GM12878 (cell line): Measurements from ENCODE around the gene NOS1AP. TPM values are rescaled to one million over a fixed set of nuclear protein-coding genes. Genes with fewer than 3 reads are reported as not detected.

Experiments
- ATAC-seq: fragments of 200-7000 bp; cut with Tn5 transposase; 3 replicates; pipeline ENCODE4 v1.9.1; 2020; ENCODE audit warnings: mild to moderate bottlenecking, moderate library complexity
- BruUV-seq: library from RNA; stranded (reverse); fragments of 400-500 nt; replicated peaks from 2 replicates; lab custom pipeline; 2021; lab: Mats Ljungman, UMichigan
- CTCF ChIA-PET: fragments of 300-600 bp; sonication (Branson Sonifier 250); formaldehyde crosslinking; extraction: SDS; loops from one replicate; lab custom pipeline; 2021; ENCODE audit warnings: inconsistent platforms; lab: Yijun Ruan, JAX
- POLR2A ChIA-PET: fragments of 350-600 bp; formaldehyde crosslinking; extraction: SDS; loops from one replicate; lab custom pipeline; 2021; ENCODE audit warnings: inconsistent platforms; lab: Charles Lee
- RAD21 ChIA-PET: fragments of 300-600 bp; sonication (Branson Sonifier 250); formaldehyde crosslinking; loops from one replicate; lab custom pipeline; 2023; ENCODE audit warnings: antibody characterized with exemption; ENCODE audit not compliant: unreplicated experiment; lab: Charles Lee
- SMC1A ChIA-PET: fragments of 300-600 bp; sonication (Branson Sonifier 250); formaldehyde crosslinking; loops from one replicate; lab custom pipeline; 2023; ENCODE audit not compliant: unreplicated experiment, uncharacterized antibody; lab: Charles Lee
- DNase-seq: peaks from one replicate; pipeline ENCODE4 v3.0.0-alpha.2; 2011; ENCODE audit warnings: low read depth, low spot score
- FAIRE-seq: peaks from 3 replicates; lab custom pipeline; 2011; peaks lifted over from hg19 to GRCh38; lab: Jason Lieb, UNC
- H2AFZ ChIP-seq: 2 replicates; pipeline ENCODE4 v1.6.0; 2011; ENCODE audit warnings: low read depth, low read length, control low read depth; ENCODE audit not compliant: control insufficient read depth
- H3K27ac ChIP-seq: 2 replicates; pipeline ENCODE4 v1.5.1; 2011; ENCODE audit warnings: control low read depth; ENCODE audit not compliant: control insufficient read depth, insufficient read depth
- H3K27me3 ChIP-seq, 2 experiments: replicated peaks in 1 of 2; 2 replicates each; pipeline versions ENCODE4 v1.6.0 to v1.6.1; 2011; ENCODE audit warnings: low read length in 1 of 2; ENCODE audit not compliant: control insufficient read depth in 2 of 2, insufficient read depth in 2 of 2
- H3K36me3 ChIP-seq, 2 experiments: 2 replicates each; pipeline ENCODE4 v1.5.1; 2011; ENCODE audit warnings: low read length in 1 of 2; ENCODE audit not compliant: control insufficient read depth in 2 of 2, insufficient read depth in 2 of 2
- H3K4me1 ChIP-seq: 2 replicates; pipeline ENCODE4 v1.6.1; 2011; ENCODE audit warnings: mild to moderate bottlenecking, low read length, moderate library complexity, mixed read lengths; ENCODE audit not compliant: control insufficient read depth, insufficient read depth
- H3K4me2 ChIP-seq: 2 replicates; pipeline ENCODE4 v1.6.0; 2011; ENCODE audit warnings: control low read depth; ENCODE audit not compliant: control insufficient read depth, insufficient read depth
- H3K4me3 ChIP-seq: fragments of 200-600 bp; sonication (generic); 2 replicates; pipeline ENCODE4 v1.5.1; 2016
- H3K79me2 ChIP-seq: 2 replicates; pipeline ENCODE4 v1.6.0; 2011; ENCODE audit warnings: low read length; ENCODE audit not compliant: control insufficient read depth, insufficient read depth
- H3K9ac ChIP-seq: 2 replicates; pipeline ENCODE4 v1.8.0; 2011; ENCODE audit warnings: low read length, control low read depth, mixed read lengths; ENCODE audit not compliant: control insufficient read depth, insufficient read depth
- H3K9me3 ChIP-seq: replicated peaks from 3 replicates; pipeline ENCODE4 v1.5.1; 2011; ENCODE audit warnings: mild to moderate bottlenecking, low read length; ENCODE audit not compliant: control insufficient read depth, insufficient read depth
- H4K20me1 ChIP-seq: 2 replicates; pipeline ENCODE4 v1.6.0; 2011; ENCODE audit not compliant: control insufficient read depth, insufficient read depth
- BCL3 ChIP-seq: IDR thresholded peaks from 2 replicates; pipeline ENCODE4 v1.6.1; 2011; ENCODE audit warnings: borderline replicate concordance, low read depth, mild to moderate bottlenecking, moderate library complexity, low read length; ENCODE audit not compliant: insufficient read depth, poor library complexity, severe bottlenecking
- CBX3 ChIP-seq: fragments of 200-600 bp; sonication (generic); IDR thresholded peaks from 2 replicates; pipeline ENCODE4 v1.6.1; 2016; ENCODE audit warnings: low read depth, borderline replicate concordance
- GABPA ChIP-seq: IDR thresholded peaks from 2 replicates; pipeline ENCODE4 v1.6.1; 2014; ENCODE audit warnings: antibody characterized with exemption, low read depth, mild to moderate bottlenecking, inconsistent platforms
- HDAC6 ChIP-seq: fragments of 200-600 bp; sonication (generic); IDR thresholded peaks from one replicate; pipeline ENCODE4 v1.8.0; 2017; ENCODE audit warnings: antibody characterized with exemption; ENCODE audit not compliant: unreplicated experiment
- HDGF ChIP-seq: fragments of 450-650 bp; IDR thresholded peaks from 2 replicates; pipeline ENCODE4 v1.6.1; 2016; ENCODE audit warnings: antibody characterized with exemption
- NFIC ChIP-seq: IDR thresholded peaks from 2 replicates; pipeline ENCODE4 v1.6.1; 2012; ENCODE audit warnings: low read depth, mild to moderate bottlenecking, inconsistent platforms, low read length, moderate library complexity
- NFXL1 ChIP-seq: fragments of 450-650 bp; IDR thresholded peaks from 2 replicates; pipeline ENCODE4 v1.6.1; 2017; ENCODE audit warnings: antibody characterized with exemption, mild to moderate bottlenecking, borderline replicate concordance
- NR2C2 ChIP-seq: IDR thresholded peaks from 2 replicates; pipeline ENCODE4 v1.6.1; 2011; ENCODE audit warnings: borderline replicate concordance, low read depth; ENCODE audit not compliant: control insufficient read depth, insufficient read length
- PML ChIP-seq: IDR thresholded peaks from 2 replicates; pipeline ENCODE4 v1.6.1; 2012; ENCODE audit warnings: low read length, inconsistent platforms
- POLR2AphosphoS2 ChIP-seq: IDR thresholded peaks from 2 replicates; pipeline ENCODE4 v1.6.1; 2011; ENCODE audit warnings: low read depth, mild to moderate bottlenecking, low read length, improper control_type of control experiment, moderate library complexity
- YBX1 ChIP-seq: fragments of 450-650 bp; IDR thresholded peaks from 2 replicates; pipeline ENCODE4 v1.6.1; 2016; ENCODE audit warnings: antibody characterized with exemption
- ZZZ3 ChIP-seq: IDR thresholded peaks from 2 replicates; pipeline ENCODE4 v1.6.1; 2011; ENCODE audit warnings: low read depth; ENCODE audit not compliant: control insufficient read depth, insufficient read length
- WGBS: methylation state at CpG from one replicate; pipeline ENCODE4 v1.1.6; 2016; ENCODE audit warnings: low lambda C conversion rate; ENCODE audit not compliant: insufficient replicate concordance, insufficient coverage; ENCODE audit errors: missing lambda C conversion rate; 5-methylcytosine and 5-hydroxymethylcytosine counted together
- in situ Hi-C: fragments of 300-500 bp; cut with MboI; formaldehyde crosslinking; loops from 9 replicates; pipeline ENCODE4 v1.14.3; 2018; ENCODE audit warnings: mixed read lengths
- intact Hi-C: fragments of 100-400 bp; cut with micrococcal nuclease; formaldehyde crosslinking; loops from one replicate; pipeline ENCODE4 v1.14.2; 2022; ENCODE audit not compliant: unreplicated experiment
- polyA plus RNA-seq, 11 experiments: library from polyadenylated mRNA; depleted of rRNA in 4 of 11; unstranded in 6 of 11; stranded (reverse) in 5 of 11; fragments of >200 nt; fragmentation: Nextera tagmentation in 4 of 11; fragmentation: Illumina TruSeq in 1 of 11; extraction: Ambion mirVana in 4 of 11; extraction: Trizol in 1 of 11; gene quantifications; 1 replicate in 1 of 11; 2 replicates in 10 of 11; pipeline versions ENCODE4 v1.2.1 to v1.2.3, GENCODE V29; 2011 to 2016; ENCODE audit warnings: inconsistent platforms in 2 of 11, missing spikeins in 2 of 11, low read depth in 1 of 11
- total RNA-seq, 4 experiments: library from RNA; depleted of rRNA in 3 of 4; stranded (reverse); fragments of >200 nt in 3 of 4; fragmentation: Illumina TruSeq in 1 of 4; extraction: Trizol in 1 of 4; gene quantifications; 2 replicates each; pipeline versions ENCODE4 v1.2.1 to v1.2.3, GENCODE V29; 2013 to 2021
- TF ChIP-seq, protein P1 (sequence below): IDR thresholded peaks from 2 replicates; pipeline ENCODE4 v1.6.1; 2011; ENCODE audit warnings: borderline replicate concordance, low read depth, mild to moderate bottlenecking, moderate library complexity, mixed read lengths, low read length; ENCODE audit not compliant: insufficient read depth; ENCODE audit errors: extremely low read length

The NOS1AP gene
- total and polyA plus RNA-seq, 10 of the 15 experiments (the other 5 are each of a cell fraction or from before 2014, with no cell fraction given), result 0.03 to 0.15 TPM; not detected in 8

DNA sequence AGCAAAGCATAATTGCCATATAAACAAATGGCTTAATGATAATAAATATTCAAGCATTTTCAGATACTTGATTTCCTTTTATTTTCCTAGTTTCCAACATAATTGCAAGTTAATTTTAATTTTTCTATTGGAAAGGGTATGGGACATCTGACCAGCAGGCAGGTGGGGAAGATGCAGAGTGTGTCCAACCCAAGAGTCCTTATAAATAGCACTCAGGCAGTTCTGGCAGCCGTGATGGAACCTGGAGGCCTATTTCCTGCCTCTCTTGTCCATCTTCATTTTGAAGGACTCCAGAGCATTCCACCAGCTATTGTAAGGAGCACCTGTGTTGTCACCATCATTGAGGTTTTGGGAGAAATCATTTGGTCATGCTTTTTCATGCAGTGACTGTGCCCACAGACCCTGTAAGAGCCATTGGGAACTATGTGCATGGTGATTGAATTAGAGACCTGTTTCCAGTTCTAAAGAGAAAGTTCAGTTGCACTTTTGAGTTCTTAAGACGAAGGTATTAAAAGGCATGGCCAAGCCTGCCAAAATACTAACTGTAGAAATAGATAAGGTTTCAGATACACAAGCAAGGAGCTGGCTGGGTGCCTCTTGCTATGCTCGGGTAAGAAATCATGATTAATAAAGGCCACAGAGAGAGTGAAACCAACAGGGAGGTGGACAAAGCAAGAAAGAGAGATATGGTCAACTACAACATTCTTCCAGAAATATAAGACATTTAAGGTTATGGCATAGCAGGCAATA lies 214.9 kb downstream of the NOS1AP start:
- Histone ChIP-seq H3K4me2 (no peak overlapping the region), H3K4me3 (no peak overlapping the region), H2AFZ (no peak overlapping the region), H3K27ac (no peak overlapping the region), H3K36me3 (no peaks in the 10 kb centered on the region), H3K79me2 (no peaks in the 10 kb centered on the region), H3K9ac (no peak overlapping the region), H3K9me3 (no peaks in the 10 kb centered on the region), H4K20me1 (no peaks in the 10 kb centered on the region), H3K4me1 (no peaks in the 10 kb centered on the region), H3K27me3 (peaks cover 4 to 8% of the 10 kb centered on the region in 2 experiments; a peak in 3 of 4 replicates)
- BruUV-seq, result no TSS peak
- no peak for TF ChIP-seq HDAC6
- ChIA-PET RAD21 (no interaction called here), SMC1A (no interaction called here), CTCF (no interaction called here), POLR2A (no interaction called here)
- DNase-seq (no peak), FAIRE-seq (no peak), ATAC-seq (no peak)
- WGBS, result 0% methylated on average over 3 of the region's 3 CpGs
- intact Hi-C loops (no loop called here), in situ Hi-C loops (no loop called here)

DNA sequence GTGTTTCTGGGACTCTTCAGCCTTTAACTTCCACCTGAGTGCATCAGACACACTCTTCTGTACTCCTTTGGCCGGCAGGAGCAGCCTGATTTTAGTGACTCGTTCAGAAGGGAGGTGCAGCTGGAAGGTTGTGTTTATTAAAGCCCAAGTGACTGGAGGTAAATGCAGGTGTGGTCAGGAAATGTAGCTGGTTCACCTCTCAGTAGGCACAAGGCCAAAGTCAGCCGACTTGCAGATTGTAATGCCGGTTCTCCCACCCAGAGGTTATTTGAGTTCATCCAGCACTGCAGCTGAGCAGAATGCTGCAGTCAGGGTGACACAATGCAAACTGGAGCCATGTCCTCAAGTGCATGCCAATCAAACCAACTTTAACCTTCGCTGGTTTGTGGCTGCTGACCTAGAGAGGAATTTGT lies 215.7 kb downstream of the NOS1AP start:
- H3K27me3 ChIP-seq, result peaks cover 4 to 8% of the 10 kb centered on the region in 2 experiments; a peak in 3 of 4 replicates
- ChIA-PET POLR2A (no interaction called here), CTCF (no interaction called here), RAD21 (no interaction called here), SMC1A (no interaction called here)
- BruUV-seq, result no TSS peak
- in situ Hi-C loops, result no loop called here
- 16% methylated on average over 5 of the region's 5 CpGs for WGBS
- no peak for DNase-seq
- ATAC-seq, result no peak
- H4K20me1 ChIP-seq, result no peaks in the 10 kb centered on the region
- no peak overlapping the region for H3K27ac ChIP-seq
- no peak for FAIRE-seq
- intact Hi-C loops, result no loop called here
- no peaks in the 10 kb centered on the region for H3K36me3 ChIP-seq
- H3K79me2 ChIP-seq, result no peaks in the 10 kb centered on the region
- no peak overlapping the region for H3K4me3 ChIP-seq
- no peaks in the 10 kb centered on the region for H3K4me1 ChIP-seq
- no peak overlapping the region for H2AFZ ChIP-seq
- H3K9me3 ChIP-seq, result no peaks in the 10 kb centered on the region
- no peak overlapping the region for H3K4me2 ChIP-seq
- no peak overlapping the region for H3K9ac ChIP-seq
- TF ChIP-seq YBX1 (no peak), NFIC (no peak), ZZZ3 (no peak), CBX3 (no peak), HDGF (no peak), GABPA (no peak), POLR2AphosphoS2 (no peak), NR2C2 (no peak), PML (no peak), NFXL1 (no peak), BCL3 (no peak)
- TF ChIP-seq, protein P1, sequence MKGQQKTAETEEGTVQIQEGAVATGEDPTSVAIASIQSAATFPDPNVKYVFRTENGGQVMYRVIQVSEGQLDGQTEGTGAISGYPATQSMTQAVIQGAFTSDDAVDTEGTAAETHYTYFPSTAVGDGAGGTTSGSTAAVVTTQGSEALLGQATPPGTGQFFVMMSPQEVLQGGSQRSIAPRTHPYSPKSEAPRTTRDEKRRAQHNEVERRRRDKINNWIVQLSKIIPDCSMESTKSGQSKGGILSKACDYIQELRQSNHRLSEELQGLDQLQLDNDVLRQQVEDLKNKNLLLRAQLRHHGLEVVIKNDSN, result no peak
